NCI-H128 (cell line): ENCODE measurements around the gene CD22.
"Not testable (repeated sequence)": the region's sequence is repeated elsewhere in the genome, so short reads cannot be mapped to it uniquely, and the experiment has no call there.

Experiments
- DNase-seq: peaks from one replicate; lab custom pipeline; 2025; ENCODE audit not compliant: unreplicated experiment; lab: John Stamatoyannopoulos, UW

CD22 gene

GRCh38 chr19:35357867-35358573, 29.0 kb downstream of the CD22 start, which contains the start of gene FFAR3:
FFAR3 (plus strand) TSS chr19:35358460; CDS start chr19:35358891, 431 bp downstream.
- DNase-seq, result no peak

GRCh38 chr19:35358834-35359233, 29.8 kb downstream of the CD22 start:
- DNase-seq, result not testable (repeated sequence)

- not testable (repeated sequence) for DNase-seq
These were observed 30.4 kb downstream of the CD22 start for GRCh38 chr19:35359395-35359794.

GRCh38 chr19:35360081-35360480, 31.1 kb downstream of the CD22 start:
- not testable (repeated sequence) for DNase-seq

GRCh38 chr19:35360880-35361420, 32.0 kb downstream of the CD22 start:
- DNase-seq, result no peak

- no peak for DNase-seq
These were observed 33.4 kb downstream of the CD22 start for GRCh38 chr19:35362261-35363000.

GRCh38 chr19:35363001-35363590, 34.1 kb downstream of the CD22 start:
- no peak for DNase-seq

GRCh38 chr19:35363711-35364425, 34.9 kb downstream of the CD22 start:
- DNase-seq, result no peak

- no peak for DNase-seq
These were observed 36.3 kb downstream of the CD22 start for GRCh38 chr19:35365303-35365702.

GRCh38 chr19:35368378-35368777, 39.4 kb downstream of the CD22 start:
- DNase-seq, result no peak

GRCh38 chr19:35369522-35369921, 40.5 kb downstream of the CD22 start:
- DNase-seq, result no peak

- no peak for DNase-seq
These were observed 41.7 kb downstream of the CD22 start, which contains the start of gene GPR42 for GRCh38 chr19:35370722-35371121. GPR42 (plus strand) TSS chr19:35371068; CDS start chr19:35371360, 292 bp downstream.

- DNase-seq, result no peak
These were observed 44.5 kb downstream of the CD22 start for GRCh38 chr19:35373492-35373891.

GRCh38 chr19:35374031-35374430, 45.0 kb downstream of the CD22 start:
- DNase-seq, result not testable (repeated sequence)

- no peak for DNase-seq
These were observed 46.7 kb downstream of the CD22 start for GRCh38 chr19:35375505-35376307.

GRCh38 chr19:35377656-35378055, 48.7 kb downstream of the CD22 start:
- DNase-seq, result no peak

- no peak for DNase-seq
These were observed 49.4 kb downstream of the CD22 start for GRCh38 chr19:35378356-35378755.

- not testable (repeated sequence) for DNase-seq
These were observed 50.6 kb downstream of the CD22 start for GRCh38 chr19:35379545-35379944.

- DNase-seq, result no peak
These were observed 51.0 kb downstream of the CD22 start for GRCh38 chr19:35379992-35380391.
